ENCODE data around the gene C2orf69. TPM values are rescaled to one million over a fixed set of nuclear protein-coding genes. Genes with fewer than 3 reads are reported as not detected.
"Not testable (repeated sequence)": the region's sequence is repeated elsewhere in the genome, so short reads cannot be mapped to it uniquely, and the experiment has no call there.

C2orf69 gene
- polyA plus RNA-seq, 3 donors from 2014 or later = 3.8 to 7.6 (median 4.8) TPM

- Mint-ChIP-seq H3K4me3 (no peak overlapping the region), H3K27me3 (ENCODE audit: low read depth in 3 of 3) (peaks cover 0 to 9% (median 0%) of the 10 kb centered on the region in 3 donors), H3K27ac (no peak overlapping the region), H3K36me3 (no peaks in the 10 kb centered on the region), H3K9me3 (no peaks in the 10 kb centered on the region), H3K4me1 (no peaks in the 10 kb centered on the region)
- DNase-seq = no peak
These were observed 9.2 kb upstream of the C2orf69 start for GRCh38 chr2:199901942-199902341.

DNA sequence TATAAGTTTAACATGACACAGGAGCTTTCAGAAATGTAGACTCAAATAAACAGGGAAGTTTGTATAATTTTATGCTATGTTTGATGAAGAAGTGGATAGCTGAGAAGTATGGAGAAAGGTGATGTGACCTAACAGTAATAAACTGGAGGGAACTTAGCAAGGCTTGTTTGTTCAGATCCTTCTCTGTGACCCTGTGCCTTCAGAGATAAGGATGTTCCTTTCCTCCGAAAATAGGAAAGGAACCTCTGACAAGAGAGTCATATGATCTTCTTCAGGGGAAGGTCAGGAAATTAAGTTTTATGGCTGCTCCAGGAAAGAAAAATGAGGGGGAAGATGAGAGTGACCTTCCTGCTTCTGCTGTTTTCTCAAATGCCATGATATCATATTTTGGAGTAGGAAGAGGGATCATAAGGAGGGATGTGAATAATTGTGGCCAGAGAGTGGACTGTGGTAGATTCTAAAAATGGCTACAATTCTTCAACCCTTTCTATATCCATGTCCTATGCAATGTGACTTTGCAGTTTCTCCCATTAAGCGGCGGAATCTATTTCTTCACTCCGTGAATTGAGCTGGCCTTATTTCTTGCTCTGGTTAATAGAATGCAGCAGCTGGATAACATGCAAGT is 8.5 kb upstream of the C2orf69 start:
- DNase-seq = no peak
- H3K4me3 Mint-ChIP-seq = no peak overlapping the region
- H3K4me1 Mint-ChIP-seq = no peaks in the 10 kb centered on the region
- no peak overlapping the region for H3K27ac Mint-ChIP-seq
- H3K36me3 Mint-ChIP-seq = no peaks in the 10 kb centered on the region
- H3K9me3 Mint-ChIP-seq = no peaks in the 10 kb centered on the region
- H3K27me3 Mint-ChIP-seq (ENCODE audit: low read depth in 3 of 3) = peaks cover 0 to 9% (median 0%) of the 10 kb centered on the region in 3 donors

- Mint-ChIP-seq H3K9me3 (no peaks in the 10 kb centered on the region), H3K4me3 (no peak overlapping the region), H3K36me3 (no peaks in the 10 kb centered on the region), H3K27me3 (ENCODE audit: low read depth in 3 of 3) (peaks cover 0 to 9% (median 0%) of the 10 kb centered on the region in 3 donors), H3K4me1 (no peaks in the 10 kb centered on the region), H3K27ac (no peak overlapping the region)
- no peak for DNase-seq
These were observed 8.0 kb upstream of the C2orf69 start for GRCh38 chr2:199903111-199903510.

GRCh38 chr2:199907008-199907714 is 3.9 kb upstream of the C2orf69 start:
- H3K9me3 Mint-ChIP-seq = no peaks in the 10 kb centered on the region
- peaks cover 0 to 9% (median 8%) of the 10 kb centered on the region in 3 donors for H3K27me3 Mint-ChIP-seq (ENCODE audit: low read depth in 3 of 3)
- H3K4me3 Mint-ChIP-seq = no peak overlapping the region
- no peak overlapping the region for H3K27ac Mint-ChIP-seq
- DNase-seq = no peak
- H3K36me3 Mint-ChIP-seq = no peaks in the 10 kb centered on the region
- H3K4me1 Mint-ChIP-seq = peaks cover 10 to 16% of the 10 kb centered on the region in 2 donors

DNA sequence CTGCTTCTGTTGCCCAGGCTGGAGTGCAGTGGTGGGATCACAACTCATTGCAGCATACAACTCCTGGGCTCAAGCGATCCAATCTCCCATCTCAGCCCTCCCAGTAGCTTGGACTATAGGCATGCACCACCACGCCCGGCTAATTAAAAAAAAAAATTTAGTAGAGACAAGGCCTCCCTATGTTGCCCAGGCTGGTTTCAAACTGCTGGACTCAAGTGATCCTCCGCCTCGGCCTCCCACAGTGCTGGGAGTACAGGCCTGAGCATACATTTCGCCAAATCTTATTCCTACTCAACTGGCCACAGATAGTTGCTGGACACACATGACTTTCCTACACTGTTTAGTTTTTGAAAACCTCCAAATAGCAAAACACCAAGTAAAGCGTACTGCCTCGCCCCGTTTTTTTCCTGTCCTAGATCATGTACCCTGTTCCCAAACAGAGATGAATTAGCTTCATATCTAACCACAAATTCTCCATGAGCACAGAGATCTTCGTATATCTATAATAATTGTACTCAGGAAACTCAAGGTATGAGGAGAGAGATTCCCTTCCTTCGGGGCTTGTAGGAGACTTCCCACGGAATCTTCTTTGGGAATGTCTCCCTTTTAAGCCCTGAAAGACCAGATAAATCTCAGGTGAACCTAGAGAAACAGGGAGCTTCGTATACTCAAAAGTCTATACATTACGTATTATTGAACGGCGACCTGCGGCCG is 598 bp upstream of the C2orf69 start:
- no peaks in the 10 kb centered on the region for H3K36me3 Mint-ChIP-seq
- peaks cover 30 to 42% of the 10 kb centered on the region in 2 donors for H3K4me1 Mint-ChIP-seq
- DNase-seq = no peak
- peak overlapping the region; percentile 90 to 97 (median 93) for H3K4me3 Mint-ChIP-seq
- peak overlapping the region; percentile 88 to 94 (median 92) for H3K27ac Mint-ChIP-seq
- peaks cover 0 to 8% (median 5%) of the 10 kb centered on the region in 3 donors for H3K27me3 Mint-ChIP-seq (ENCODE audit: low read depth in 3 of 3)
- H3K9me3 Mint-ChIP-seq = no peaks in the 10 kb centered on the region

GRCh38 chr2:199911877-199912161 is 726 bp downstream of the C2orf69 start:
- H3K36me3 Mint-ChIP-seq = peaks cover 0 to 6% (median 3%) of the 10 kb centered on the region in 3 donors
- peak overlapping the region; percentile 91 to 94 (median 94) for H3K27ac Mint-ChIP-seq
- H3K4me1 Mint-ChIP-seq = peaks cover 30 to 52% of the 10 kb centered on the region in 2 donors
- peak in 1 of 3 donors; percentile 10 for DNase-seq
- peak overlapping the region; percentile 90 to 97 (median 93) for H3K4me3 Mint-ChIP-seq
- no peaks in the 10 kb centered on the region for H3K9me3 Mint-ChIP-seq
- H3K27me3 Mint-ChIP-seq (ENCODE audit: low read depth in 3 of 3) = peaks cover 0 to 8% (median 5%) of the 10 kb centered on the region in 3 donors

DNA sequence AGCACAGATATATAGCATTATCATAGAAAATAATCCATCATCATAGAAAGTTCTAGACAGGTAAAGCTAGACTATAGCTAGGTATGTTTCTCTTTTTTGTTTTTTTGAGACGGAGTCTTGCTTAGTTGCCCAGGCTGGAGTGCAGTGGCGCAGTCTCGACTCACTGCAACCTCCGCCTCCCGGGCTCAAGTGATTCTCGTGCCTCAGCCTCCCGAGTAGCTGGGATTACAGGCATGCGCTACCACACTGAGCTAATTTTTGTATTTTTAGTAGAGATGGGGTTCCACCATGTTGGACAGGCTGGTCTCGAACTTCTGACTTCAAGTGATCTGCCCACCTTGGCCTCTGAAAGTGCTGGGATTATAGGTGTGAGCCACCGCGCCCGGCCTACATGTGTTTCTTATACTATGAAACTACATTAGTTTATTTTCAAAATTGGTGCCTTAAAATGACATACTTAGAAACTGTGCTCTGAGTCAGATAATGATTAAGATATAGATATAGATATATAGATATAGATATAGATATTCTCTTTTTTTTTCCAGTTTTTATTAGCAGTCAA is 1.5 kb downstream of the C2orf69 start:
- peaks cover 0 to 11% (median 7%) of the 10 kb centered on the region in 3 donors for H3K36me3 Mint-ChIP-seq
- H3K4me3 Mint-ChIP-seq = peak overlapping the region; percentile 30 to 97 (median 68)
- not testable (repeated sequence) for H3K9me3 Mint-ChIP-seq; DNase-seq; H3K27me3 Mint-ChIP-seq (ENCODE audit: low read depth in 3 of 3)
- H3K4me1 Mint-ChIP-seq = peaks cover 33 to 57% of the 10 kb centered on the region in 2 donors
- peak overlapping the region in 5 of 6 donors; percentile 10 to 94 (median 46) for H3K27ac Mint-ChIP-seq

DNA sequence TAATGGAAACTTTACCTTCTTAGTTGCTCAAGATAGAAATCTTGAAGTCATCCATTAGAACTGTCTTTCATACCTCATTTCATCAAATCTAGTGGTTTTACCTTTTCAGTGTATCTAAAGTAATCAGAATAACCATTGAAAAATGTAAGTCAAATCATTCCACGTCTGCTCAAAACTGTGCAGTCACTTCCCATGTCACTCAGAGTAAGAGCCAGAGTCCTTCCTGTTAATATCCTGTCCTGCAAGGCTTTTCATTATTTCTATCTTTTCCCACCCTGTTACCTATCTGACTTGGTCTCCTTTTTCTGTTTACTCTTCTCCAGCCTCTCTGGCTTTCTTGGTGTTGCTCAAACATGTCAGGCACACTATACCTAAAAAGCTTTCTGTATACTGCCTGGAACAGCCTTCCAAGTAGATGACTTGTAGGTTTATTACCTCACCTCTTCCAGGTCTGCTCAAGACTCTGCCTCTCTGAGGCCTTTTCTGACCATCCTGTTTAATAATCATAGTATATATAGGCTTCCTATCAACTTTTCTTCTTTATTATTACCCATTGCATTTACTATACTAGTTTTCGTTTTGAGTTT is 3.4 kb downstream of the C2orf69 start:
- H3K4me3 Mint-ChIP-seq = peak overlapping the region in 1 of 5 donors; percentile 46
- no peaks in the 10 kb centered on the region for H3K9me3 Mint-ChIP-seq
- peaks cover 0 to 17% (median 14%) of the 10 kb centered on the region in 3 donors for H3K36me3 Mint-ChIP-seq
- H3K27me3 Mint-ChIP-seq (ENCODE audit: low read depth in 3 of 3) = peaks cover 2 to 8% (median 5%) of the 10 kb centered on the region in 3 donors
- peak overlapping the region in 5 of 6 donors; percentile 12 to 61 (median 36) for H3K27ac Mint-ChIP-seq
- no peak for DNase-seq
- peaks cover 33 to 60% of the 10 kb centered on the region in 2 donors for H3K4me1 Mint-ChIP-seq

GRCh38 chr2:199916980-199917379 is 5.9 kb downstream of the C2orf69 start:
- Mint-ChIP-seq H3K9me3 (no peaks in the 10 kb centered on the region), H3K36me3 (peaks cover 0 to 17% (median 14%) of the 10 kb centered on the region in 3 donors), H3K27me3 (ENCODE audit: low read depth in 3 of 3) (peaks cover 0 to 2% (median 2%) of the 10 kb centered on the region in 3 donors), H3K4me1 (peaks cover 28 to 55% of the 10 kb centered on the region in 2 donors), H3K27ac (no peak overlapping the region), H3K4me3 (no peak overlapping the region)
- no peak for DNase-seq

DNA sequence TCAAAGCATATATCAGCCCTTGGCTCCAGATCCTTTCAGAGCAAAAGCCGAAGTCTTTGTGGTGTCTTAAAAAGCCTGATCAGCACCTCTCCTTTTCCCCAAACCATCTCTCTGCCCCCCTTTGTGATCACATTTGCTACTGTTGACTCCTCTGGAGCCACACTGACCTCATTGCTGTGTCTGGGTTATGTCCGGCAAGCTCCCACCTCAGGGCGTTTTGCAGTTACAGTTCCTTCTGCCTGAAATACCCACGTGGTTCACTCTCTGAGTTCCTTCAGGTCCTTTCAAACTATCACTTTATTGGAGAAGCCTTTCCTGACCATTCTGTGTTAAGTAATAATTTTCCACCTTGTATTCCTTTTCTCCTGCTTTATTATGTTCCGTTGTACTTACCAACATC is 11.8 kb downstream of the C2orf69 start:
- Mint-ChIP-seq H3K27me3 (ENCODE audit: low read depth in 3 of 3) (peaks cover 0 to 2% (median 0%) of the 10 kb centered on the region in 3 donors), H3K27ac (no peak overlapping the region), H3K4me1 (peaks cover 13 to 26% of the 10 kb centered on the region in 2 donors), H3K9me3 (no peaks in the 10 kb centered on the region), H3K4me3 (no peak overlapping the region), H3K36me3 (peaks cover 0 to 8% (median 4%) of the 10 kb centered on the region in 3 donors)
- no peak for DNase-seq

GRCh38 chr2:199923924-199924323 is 12.8 kb downstream of the C2orf69 start:
- H3K9me3 Mint-ChIP-seq = no peaks in the 10 kb centered on the region
- H3K4me3 Mint-ChIP-seq = no peak overlapping the region
- peaks cover 13 to 31% of the 10 kb centered on the region in 2 donors for H3K4me1 Mint-ChIP-seq
- peak overlapping the region in 1 of 6 donors; percentile 38 for H3K27ac Mint-ChIP-seq
- DNase-seq = no peak
- H3K27me3 Mint-ChIP-seq (ENCODE audit: low read depth in 3 of 3) = no peaks in the 10 kb centered on the region
- peaks cover 0 to 8% (median 0%) of the 10 kb centered on the region in 3 donors for H3K36me3 Mint-ChIP-seq

GRCh38 chr2:199926806-199927205 is 15.7 kb downstream of the C2orf69 start:
- no peaks in the 10 kb centered on the region for H3K27me3 Mint-ChIP-seq (ENCODE audit: low read depth in 3 of 3)
- H3K27ac Mint-ChIP-seq = no peak overlapping the region
- H3K36me3 Mint-ChIP-seq = peaks cover 0 to 8% (median 0%) of the 10 kb centered on the region in 3 donors
- H3K4me1 Mint-ChIP-seq = peaks cover 10 to 23% of the 10 kb centered on the region in 2 donors
- H3K4me3 Mint-ChIP-seq = no peak overlapping the region
- no peaks in the 10 kb centered on the region for H3K9me3 Mint-ChIP-seq
- no peak for DNase-seq

DNA sequence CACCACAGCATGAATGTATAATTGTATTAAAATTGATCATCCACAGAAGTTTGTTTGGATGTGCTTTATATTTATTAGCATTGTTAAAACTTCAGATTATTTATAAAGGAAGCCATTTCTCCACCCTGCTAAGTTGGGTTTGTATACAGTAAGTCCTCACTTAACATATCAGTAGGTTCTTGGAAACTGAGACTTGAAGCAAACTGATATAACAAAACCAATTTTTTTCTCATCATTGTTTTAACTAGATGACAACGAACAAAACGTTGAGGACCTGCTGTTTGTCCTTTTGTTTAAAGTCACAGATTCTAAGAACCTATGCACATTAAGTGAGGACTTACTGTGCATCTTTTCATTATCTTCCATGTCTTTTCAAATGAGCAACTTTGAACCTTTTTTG is 17.1 kb downstream of the C2orf69 start:
- Mint-ChIP-seq H3K9me3 (no peaks in the 10 kb centered on the region), H3K27ac (peak overlapping the region in 1 of 6 donors; percentile 66), H3K27me3 (ENCODE audit: low read depth in 3 of 3) (no peaks in the 10 kb centered on the region), H3K4me3 (no peak overlapping the region), H3K4me1 (peaks cover 0 to 9% of the 10 kb centered on the region in 2 donors), H3K36me3 (peaks cover 0 to 13% (median 4%) of the 10 kb centered on the region in 3 donors)
- no peak for DNase-seq

All from immature natural killer cell (primary cell).